ENCODE results near the gene ADAMTS14.

Gene ADAMTS14

DNA sequence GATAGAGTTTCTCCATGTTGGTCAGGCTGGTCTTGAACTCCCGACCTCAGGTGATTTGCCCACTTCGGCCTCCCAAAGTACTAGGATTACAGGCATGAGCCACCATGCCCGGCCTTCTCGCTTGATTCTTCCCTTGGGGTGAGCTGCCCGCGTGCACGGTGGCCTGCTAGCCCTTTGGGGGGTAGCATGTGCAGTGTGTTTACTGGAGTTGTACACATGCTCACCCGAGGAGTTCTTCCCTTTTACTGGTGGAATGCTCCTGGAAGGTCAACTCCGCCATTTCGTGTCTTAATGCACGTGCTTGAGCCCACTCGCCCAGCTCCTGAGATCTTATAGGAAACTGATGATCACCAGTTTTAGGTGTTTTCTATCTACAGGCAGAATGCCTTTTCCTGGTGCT, 17.0 kb upstream of the ADAMTS14 start:
- H3K4me3 ChIP-seq (ENCODE audit: low read depth, low read length): no peak overlapping the region
- TF ChIP-seq POLR2A (IDR thresholded peaks at IDR 0.05; ENCODE audit: extremely low read depth, insufficient read length): no peak
- no peak for TF ChIP-seq MYC (IDR thresholded peaks at IDR 0.05; ENCODE audit: low read depth, low read length)
- TF ChIP-seq, protein P1, sequence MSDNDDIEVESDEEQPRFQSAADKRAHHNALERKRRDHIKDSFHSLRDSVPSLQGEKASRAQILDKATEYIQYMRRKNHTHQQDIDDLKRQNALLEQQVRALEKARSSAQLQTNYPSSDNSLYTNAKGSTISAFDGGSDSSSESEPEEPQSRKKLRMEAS (IDR thresholded peaks at IDR 0.05; ENCODE audit: low read depth, low read length): no peak
- TF ChIP-seq, protein P2, sequence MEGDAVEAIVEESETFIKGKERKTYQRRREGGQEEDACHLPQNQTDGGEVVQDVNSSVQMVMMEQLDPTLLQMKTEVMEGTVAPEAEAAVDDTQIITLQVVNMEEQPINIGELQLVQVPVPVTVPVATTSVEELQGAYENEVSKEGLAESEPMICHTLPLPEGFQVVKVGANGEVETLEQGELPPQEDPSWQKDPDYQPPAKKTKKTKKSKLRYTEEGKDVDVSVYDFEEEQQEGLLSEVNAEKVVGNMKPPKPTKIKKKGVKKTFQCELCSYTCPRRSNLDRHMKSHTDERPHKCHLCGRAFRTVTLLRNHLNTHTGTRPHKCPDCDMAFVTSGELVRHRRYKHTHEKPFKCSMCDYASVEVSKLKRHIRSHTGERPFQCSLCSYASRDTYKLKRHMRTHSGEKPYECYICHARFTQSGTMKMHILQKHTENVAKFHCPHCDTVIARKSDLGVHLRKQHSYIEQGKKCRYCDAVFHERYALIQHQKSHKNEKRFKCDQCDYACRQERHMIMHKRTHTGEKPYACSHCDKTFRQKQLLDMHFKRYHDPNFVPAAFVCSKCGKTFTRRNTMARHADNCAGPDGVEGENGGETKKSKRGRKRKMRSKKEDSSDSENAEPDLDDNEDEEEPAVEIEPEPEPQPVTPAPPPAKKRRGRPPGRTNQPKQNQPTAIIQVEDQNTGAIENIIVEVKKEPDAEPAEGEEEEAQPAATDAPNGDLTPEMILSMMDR (IDR thresholded peaks at IDR 0.05; ENCODE audit: low read depth, low read length): no peak
- DNase-seq (ENCODE audit: low read depth): no peak

DNA sequence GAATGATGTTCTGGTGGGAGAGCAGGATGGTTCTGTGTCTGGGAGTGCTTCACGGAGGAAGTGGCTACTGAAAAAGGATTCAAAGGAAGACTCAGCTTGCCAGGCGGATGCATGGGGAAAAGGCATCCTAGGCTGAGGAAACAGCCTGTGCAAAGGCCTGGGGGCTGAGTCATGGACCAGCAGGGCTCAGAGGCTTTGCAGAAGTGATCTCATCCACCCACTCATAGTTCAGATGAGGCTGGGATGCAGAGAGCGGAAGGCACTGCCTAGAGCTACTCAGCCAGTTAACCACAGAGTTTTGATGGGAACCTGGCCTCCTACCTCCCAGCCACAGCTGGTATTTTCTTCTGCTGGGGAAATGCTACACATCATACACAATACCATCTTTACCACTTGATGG, 15.8 kb upstream of the ADAMTS14 start:
- H3K4me3 ChIP-seq (ENCODE audit: low read depth, low read length): no peak overlapping the region
- peak; percentile 91 for DNase-seq (ENCODE audit: low read depth)
- TF ChIP-seq MYC (IDR thresholded peaks at IDR 0.05; ENCODE audit: low read depth, low read length) (peak; percentile 37; the same call in 1 of the 2 replicates), POLR2A (IDR thresholded peaks at IDR 0.05; ENCODE audit: extremely low read depth, insufficient read length) (no peak)
- TF ChIP-seq, protein P1 (IDR thresholded peaks at IDR 0.05; ENCODE audit: low read depth, low read length): 0 out of 2 replicates have a peak, but pooled peaks have one; percentile 11
- TF ChIP-seq, protein P2 (IDR thresholded peaks at IDR 0.05; ENCODE audit: low read depth, low read length): no peak

GRCh38 chr10:70657041-70657440, 15.3 kb upstream of the ADAMTS14 start:
- no peak for DNase-seq (ENCODE audit: low read depth)
- TF ChIP-seq, protein P1 (IDR thresholded peaks at IDR 0.05; ENCODE audit: low read depth, low read length): no peak
- no peak overlapping the region for H3K4me3 ChIP-seq (ENCODE audit: low read depth, low read length)

DNA sequence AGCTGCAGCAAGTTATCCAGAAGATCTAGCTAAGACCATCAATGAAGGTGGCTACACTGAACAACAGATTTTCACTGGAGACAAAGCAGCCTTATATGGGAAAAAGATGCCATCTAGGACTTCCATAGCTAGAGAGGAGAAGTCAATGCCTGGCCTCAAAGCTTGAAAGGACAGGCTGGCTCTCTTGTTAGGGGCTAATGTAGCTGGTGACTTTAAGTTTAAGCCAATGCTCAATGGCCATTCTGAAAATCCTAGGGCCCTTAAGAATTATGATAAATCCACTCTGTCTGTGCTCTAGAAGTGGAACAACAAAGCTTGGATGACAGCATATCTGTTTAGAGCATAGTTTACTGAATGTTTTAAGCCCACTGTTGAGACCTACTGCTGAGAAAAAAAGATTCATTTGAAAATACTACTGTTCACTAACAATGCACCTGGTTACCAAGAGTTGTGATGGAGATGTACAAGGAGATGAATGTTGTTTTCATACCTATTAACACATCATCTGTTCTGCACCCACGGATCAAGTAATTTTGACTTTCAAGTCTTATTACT, 13.6 kb upstream of the ADAMTS14 start:
- no peak for DNase-seq (ENCODE audit: low read depth)
- no peak for TF ChIP-seq POLR2A (IDR thresholded peaks at IDR 0.05; ENCODE audit: extremely low read depth, insufficient read length)
- TF ChIP-seq, protein P2 (IDR thresholded peaks at IDR 0.05; ENCODE audit: low read depth, low read length): no peak
- TF ChIP-seq MYC (IDR thresholded peaks at IDR 0.05; ENCODE audit: low read depth, low read length): no peak
- TF ChIP-seq, protein P1 (IDR thresholded peaks at IDR 0.05; ENCODE audit: low read depth, low read length): no peak
- H3K4me3 ChIP-seq (ENCODE audit: low read depth, low read length): no peak overlapping the region

- TF ChIP-seq POLR2A (IDR thresholded peaks at IDR 0.05; ENCODE audit: extremely low read depth, insufficient read length) (no peak), MYC (IDR thresholded peaks at IDR 0.05; ENCODE audit: low read depth, low read length) (no peak)
- TF ChIP-seq, protein P1 (IDR thresholded peaks at IDR 0.05; ENCODE audit: low read depth, low read length): no peak
- DNase-seq (ENCODE audit: low read depth): no peak
- H3K4me3 ChIP-seq (ENCODE audit: low read depth, low read length): no peak overlapping the region
These were observed 13.0 kb upstream of the ADAMTS14 start for GRCh38 chr10:70659306-70659705.

DNA sequence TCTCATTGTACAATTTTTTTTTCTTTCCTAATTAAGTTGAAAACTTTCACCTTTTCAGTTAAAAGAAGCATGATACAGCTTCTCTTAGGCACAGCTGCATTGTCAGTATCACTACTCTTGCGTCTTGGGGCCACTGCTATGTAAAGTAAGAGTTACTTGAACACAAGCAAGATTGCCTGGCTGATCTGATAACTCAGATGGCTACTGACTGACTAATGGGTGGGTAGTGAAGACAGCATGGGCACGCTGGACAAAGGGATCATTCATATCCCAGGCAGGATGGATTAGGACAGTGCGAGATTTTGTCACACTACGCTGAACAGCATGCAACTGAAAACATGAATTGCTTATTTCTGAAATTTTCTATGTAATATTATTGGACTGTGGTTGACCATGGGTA, 11.6 kb upstream of the ADAMTS14 start:
- no peak overlapping the region for H3K4me3 ChIP-seq (ENCODE audit: low read depth, low read length)
- no peak for DNase-seq (ENCODE audit: low read depth)
- TF ChIP-seq POLR2A (IDR thresholded peaks at IDR 0.05; ENCODE audit: extremely low read depth, insufficient read length) (no peak), MYC (IDR thresholded peaks at IDR 0.05; ENCODE audit: low read depth, low read length) (no peak)
- TF ChIP-seq, protein P2 (IDR thresholded peaks at IDR 0.05; ENCODE audit: low read depth, low read length): no peak
- TF ChIP-seq, protein P1 (IDR thresholded peaks at IDR 0.05; ENCODE audit: low read depth, low read length): no peak

Data from NB4 (cell line).